HFFc6 (cell line): ENCODE measurements around the gene CALCR. TPM values are rescaled to one million over a fixed set of nuclear protein-coding genes. Genes with fewer than 3 reads are reported as not detected.

Experiments
- DNase-seq: peaks from one replicate; pipeline ENCODE4 v3.0.0-alpha.2; 2018
- H3K27ac Mint-ChIP-seq: 2 replicates; pipeline ENCODE4 v1.8.0; 2020; ENCODE audit warnings: mild to moderate bottlenecking, mixed read lengths
- H3K27me3 Mint-ChIP-seq: 2 replicates; pipeline ENCODE4 v1.8.0; 2021; ENCODE audit warnings: mild to moderate bottlenecking, moderate library complexity, mixed read lengths; ENCODE audit not compliant: insufficient read depth
- H3K36me3 Mint-ChIP-seq: 2 replicates; pipeline ENCODE4 v1.8.0; 2021; ENCODE audit warnings: low read depth, mixed read lengths
- H3K4me1 Mint-ChIP-seq: 2 replicates; pipeline ENCODE4 v1.8.0; 2020; ENCODE audit warnings: low read depth, mixed read lengths
- H3K4me3 Mint-ChIP-seq: 2 replicates; pipeline ENCODE4 v1.8.0; 2020; ENCODE audit warnings: mild to moderate bottlenecking, moderate library complexity, mixed read lengths
- H3K9me3 Mint-ChIP-seq: 2 replicates; pipeline ENCODE4 v1.8.0; 2020; ENCODE audit warnings: mild to moderate bottlenecking, mixed read lengths
- CTCF ChIP-seq: fragments of 200-600 bp; sonication (generic); IDR thresholded peaks from 2 replicates; pipeline ENCODE4 v1.5.0; 2021; ENCODE audit warnings: antibody characterized with exemption, mild to moderate bottlenecking
- total RNA-seq, 6 experiments: library from RNA; stranded (reverse); fragmentation: NEBNext Ultra II Directional; extraction: Animal tissue kit (Norgen Biotek cat#: 25700); gene quantifications; 2 replicates in 1 of 6; 3 replicates in 5 of 6; pipeline ENCODE4 v1.2.3, GENCODE V29; 2021

CALCR gene
- total RNA-seq, 6 experiments from 2014 or later: not detected

GRCh38 chr7:93579431-93579830 is 4.9 kb upstream of the CALCR start:
- H3K27ac Mint-ChIP-seq: no peak overlapping the region
- no peak overlapping the region for H3K4me3 Mint-ChIP-seq
- H3K9me3 Mint-ChIP-seq: no peaks in the 10 kb centered on the region
- TF ChIP-seq CTCF: no peak
- no peak for DNase-seq
- peaks cover 18% of the 10 kb centered on the region for H3K27me3 Mint-ChIP-seq
- no peaks in the 10 kb centered on the region for H3K36me3 Mint-ChIP-seq
- H3K4me1 Mint-ChIP-seq: no peaks in the 10 kb centered on the region

DNA sequence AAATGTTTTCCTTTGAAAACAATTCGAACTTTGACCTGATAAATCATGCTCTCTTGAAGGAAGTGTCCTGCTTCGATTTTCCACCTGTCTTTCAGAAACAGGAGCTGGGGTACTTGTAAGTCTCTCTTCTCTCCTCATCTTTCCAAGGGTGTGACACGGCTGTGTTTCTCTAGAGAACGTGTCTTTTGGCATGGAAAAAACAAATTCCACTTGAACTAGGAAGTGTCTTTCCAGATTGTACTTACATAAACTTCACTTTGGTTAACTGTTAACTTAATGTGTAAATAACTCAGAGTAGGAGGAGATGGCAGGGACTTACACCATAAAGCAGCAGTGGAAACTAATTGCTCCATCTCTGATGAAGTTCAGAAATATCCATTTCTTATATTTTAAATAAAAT is 4.2 kb upstream of the CALCR start:
- DNase-seq: no peak
- Mint-ChIP-seq H3K27me3 (peaks cover 25% of the 10 kb centered on the region), H3K9me3 (no peaks in the 10 kb centered on the region), H3K36me3 (no peaks in the 10 kb centered on the region), H3K4me3 (no peak overlapping the region), H3K27ac (no peak overlapping the region), H3K4me1 (no peaks in the 10 kb centered on the region)
- no peak for TF ChIP-seq CTCF

DNA sequence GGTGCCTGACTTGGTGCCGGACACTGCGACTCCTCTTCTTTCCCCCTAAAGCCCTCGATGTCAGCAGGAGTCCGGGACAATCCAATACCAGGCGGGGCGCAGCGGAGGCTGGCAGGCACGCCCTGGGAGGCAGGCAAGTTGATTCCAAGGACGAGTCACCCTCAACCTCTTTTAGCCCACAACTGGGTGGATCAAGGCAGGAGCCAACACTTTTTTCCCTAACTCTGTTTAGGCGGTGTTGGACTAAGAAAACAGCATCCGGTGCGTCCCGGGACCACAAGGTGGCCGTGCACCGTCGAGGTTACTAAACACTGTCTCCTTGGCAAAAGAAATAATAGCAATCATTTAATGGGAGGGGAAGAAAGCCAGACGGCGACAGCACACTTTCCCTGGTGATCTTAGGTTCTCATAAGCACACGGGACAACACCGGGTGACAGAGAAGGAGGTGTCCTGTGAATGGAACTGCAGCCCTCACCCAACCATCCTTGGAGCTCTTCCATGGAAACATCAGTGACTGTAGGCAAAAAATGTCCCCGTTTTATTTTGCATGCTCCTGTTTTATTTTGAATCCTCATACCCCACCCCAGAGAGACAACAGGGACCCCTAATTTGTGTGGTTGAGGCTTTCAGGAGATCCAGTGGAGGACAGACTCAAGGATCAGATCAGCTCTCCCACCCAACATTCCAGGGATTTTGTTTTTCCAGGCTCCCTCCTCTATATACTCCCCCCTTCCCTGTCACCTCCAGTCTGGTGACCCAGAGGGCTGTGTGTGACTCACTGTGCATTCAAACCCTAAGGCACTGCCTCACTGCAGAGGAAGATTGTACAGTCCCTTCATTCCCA is 1.3 kb upstream of the CALCR start:
- H3K36me3 Mint-ChIP-seq: no peaks in the 10 kb centered on the region
- no peak for TF ChIP-seq CTCF
- H3K9me3 Mint-ChIP-seq: no peaks in the 10 kb centered on the region
- H3K4me1 Mint-ChIP-seq: no peaks in the 10 kb centered on the region
- no peak overlapping the region for H3K27ac Mint-ChIP-seq
- no peak for DNase-seq
- no peak overlapping the region for H3K4me3 Mint-ChIP-seq
- peaks cover 31% of the 10 kb centered on the region for H3K27me3 Mint-ChIP-seq

- Mint-ChIP-seq H3K4me3 (no peak overlapping the region), H3K27ac (no peak overlapping the region), H3K4me1 (no peaks in the 10 kb centered on the region), H3K36me3 (no peaks in the 10 kb centered on the region), H3K27me3 (peaks cover 31% of the 10 kb centered on the region), H3K9me3 (no peaks in the 10 kb centered on the region)
- DNase-seq: no peak
- TF ChIP-seq CTCF: no peak
Observed at GRCh38 chr7:93574269-93574645, 267 bp downstream of the CALCR start.

DNA sequence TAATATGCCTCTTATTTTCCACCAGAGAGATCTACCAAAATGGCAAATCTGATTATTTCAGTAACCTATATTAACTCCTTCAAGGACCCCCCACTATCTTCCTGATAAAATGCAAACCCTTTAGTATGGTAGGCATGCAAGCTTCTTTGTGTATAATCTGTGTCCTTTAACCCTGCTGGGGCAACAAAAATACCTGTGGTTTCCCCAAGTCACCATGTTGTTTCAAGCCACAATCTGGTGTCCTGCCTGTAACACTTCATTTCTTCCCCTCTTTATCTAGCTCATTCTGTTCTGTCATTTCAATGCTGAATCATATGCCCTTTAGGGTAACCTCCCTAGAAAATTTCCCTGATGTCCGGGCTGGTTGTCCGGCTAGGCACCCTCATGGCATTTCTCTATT is 5.3 kb downstream of the CALCR start:
- H3K4me3 Mint-ChIP-seq: no peak overlapping the region
- H3K36me3 Mint-ChIP-seq: no peaks in the 10 kb centered on the region
- DNase-seq: no peak
- H3K27me3 Mint-ChIP-seq: peaks cover 19% of the 10 kb centered on the region
- no peaks in the 10 kb centered on the region for H3K9me3 Mint-ChIP-seq
- H3K27ac Mint-ChIP-seq: no peak overlapping the region
- no peaks in the 10 kb centered on the region for H3K4me1 Mint-ChIP-seq
- no peak for TF ChIP-seq CTCF
